H9 (cell line): Measurements from ENCODE around the gene NTMT1. TPM values are rescaled to one million over a fixed set of nuclear protein-coding genes. Genes with fewer than 3 reads are reported as not detected.

Experiments
- DNase-seq: peaks from one replicate; pipeline ENCODE4 v3.0.0-alpha.2; 2017
- H2AFZ ChIP-seq: one replicate; pipeline ENCODE4 v1.6.1; 2013; ENCODE audit warnings: mild to moderate bottlenecking, low read length, control low read depth, moderate library complexity
- H2AK5ac ChIP-seq: 2 replicates; pipeline ENCODE4 v1.6.1; 2013; ENCODE audit warnings: low read length, control low read depth, mixed read lengths; ENCODE audit not compliant: insufficient read length
- H2BK120ac ChIP-seq: one replicate; pipeline ENCODE4 v1.6.1; 2013; ENCODE audit warnings: low read depth, mild to moderate bottlenecking, low read length, control low read depth, inconsistent platforms; ENCODE audit not compliant: poor library complexity, severe bottlenecking
- H2BK12ac ChIP-seq: 2 replicates; pipeline ENCODE4 v1.6.1; 2013; ENCODE audit warnings: low read length, control low read depth, mixed read lengths, low read depth; ENCODE audit not compliant: insufficient read length
- H2BK15ac ChIP-seq: 2 replicates; pipeline ENCODE4 v1.6.1; 2013; ENCODE audit warnings: low read depth, low read length, control low read depth
- H2BK20ac ChIP-seq: one replicate; pipeline ENCODE4 v1.6.1; 2013; ENCODE audit warnings: low read depth, mild to moderate bottlenecking, low read length, control low read depth, inconsistent platforms; ENCODE audit not compliant: poor library complexity, severe bottlenecking
- H2BK5ac ChIP-seq: 2 replicates; pipeline ENCODE4 v1.6.1; 2013; ENCODE audit warnings: low read length, control low read depth, mixed read lengths; ENCODE audit not compliant: insufficient read length
- H3K14ac ChIP-seq: 2 replicates; pipeline ENCODE4 v1.6.1; 2013; ENCODE audit warnings: low read length, control low read depth; ENCODE audit not compliant: insufficient read depth
- H3K18ac ChIP-seq: 2 replicates; pipeline ENCODE4 v1.6.1; 2013; ENCODE audit warnings: low read depth, mild to moderate bottlenecking, mixed read lengths, low read length, control low read depth; ENCODE audit not compliant: insufficient read length
- H3K23ac ChIP-seq: 2 replicates; pipeline ENCODE4 v1.6.1; 2013; ENCODE audit warnings: low read length, control low read depth, mixed read lengths, low read depth; ENCODE audit not compliant: insufficient read length
- H3K23me2 ChIP-seq: 2 replicates; pipeline ENCODE4 v1.6.1; 2013; ENCODE audit warnings: low read depth, mild to moderate bottlenecking, mixed read lengths, low read length, control low read depth; ENCODE audit not compliant: insufficient read length, poor library complexity, severe bottlenecking
- H3K27ac ChIP-seq: 2 replicates; pipeline ENCODE4 v1.5.1; 2013; ENCODE audit warnings: low read length, control low read depth, mixed read lengths, low read depth; ENCODE audit not compliant: insufficient read length
- H3K27me3 ChIP-seq: 2 replicates; pipeline ENCODE4 v1.6.1; 2013; ENCODE audit warnings: low read length, control low read depth, inconsistent platforms; ENCODE audit not compliant: insufficient read depth
- H3K4ac ChIP-seq: 2 replicates; pipeline ENCODE4 v1.6.1; 2013; ENCODE audit warnings: low read depth, mild to moderate bottlenecking, control low read depth, inconsistent platforms, low read length, moderate library complexity
- H3K4me1 ChIP-seq: 2 replicates; pipeline ENCODE4 v1.6.1; 2013; ENCODE audit warnings: low read length, control low read depth, inconsistent platforms; ENCODE audit not compliant: insufficient read depth
- H3K4me2 ChIP-seq: 2 replicates; pipeline ENCODE4 v1.6.1; 2013; ENCODE audit warnings: low read length, control low read depth, mixed read lengths; ENCODE audit not compliant: insufficient read length, insufficient read depth
- H3K56ac ChIP-seq: 2 replicates; pipeline ENCODE4 v1.6.1; 2013; ENCODE audit warnings: low read depth, mild to moderate bottlenecking, mixed read lengths, low read length, control low read depth; ENCODE audit not compliant: insufficient read length
- H3K79me1 ChIP-seq: 2 replicates; pipeline ENCODE4 v1.6.1; 2013; ENCODE audit warnings: low read depth, mild to moderate bottlenecking, moderate library complexity, low read length, control low read depth, inconsistent platforms; ENCODE audit not compliant: insufficient read depth, poor library complexity, severe bottlenecking
- H3K79me2 ChIP-seq: 2 replicates; pipeline ENCODE4 v1.6.1; 2013; ENCODE audit warnings: low read length, control low read depth, inconsistent platforms; ENCODE audit not compliant: insufficient read depth
- H3K9ac ChIP-seq: 2 replicates; pipeline ENCODE4 v1.6.1; 2013; ENCODE audit warnings: low read length, control low read depth, mixed read lengths; ENCODE audit not compliant: insufficient read length; ENCODE audit errors: extremely low read depth
- H3K9me3 ChIP-seq: one replicate; pipeline ENCODE4 v1.6.1; 2013; ENCODE audit warnings: low read depth, low read length, inconsistent platforms; ENCODE audit not compliant: control insufficient read depth
- H3T11ph ChIP-seq: one replicate; pipeline ENCODE4 v1.6.1; 2013; ENCODE audit warnings: mild to moderate bottlenecking, low read length, control low read depth, inconsistent platforms
- H4K20me1 ChIP-seq: one replicate; pipeline ENCODE4 v1.6.1; 2013; ENCODE audit not compliant: control insufficient read depth, insufficient read length, insufficient read depth
- H4K5ac ChIP-seq: 2 replicates; pipeline ENCODE4 v1.6.1; 2013; ENCODE audit warnings: low read depth, mild to moderate bottlenecking, mixed read lengths, low read length, control low read depth; ENCODE audit not compliant: insufficient read length
- H4K8ac ChIP-seq: replicated peaks from 2 replicates; pipeline ENCODE4 v1.6.1; 2013; ENCODE audit warnings: low read length, control low read depth, mixed read lengths, low read depth; ENCODE audit not compliant: insufficient read length
- H4K91ac ChIP-seq: 2 replicates; pipeline ENCODE4 v1.6.1; 2013; ENCODE audit warnings: low read depth, mild to moderate bottlenecking, moderate library complexity, mixed read lengths, low read length, control low read depth; ENCODE audit not compliant: insufficient read length
- H3K27ac Mint-ChIP-seq, 3 experiments: 2 replicates in 2 of 3; 3 replicates in 1 of 3; pipeline ENCODE4 v1.8.0; 2020 to 2021; ENCODE audit warnings: mixed read lengths in 3 of 3, mild to moderate bottlenecking in 1 of 3, moderate library complexity in 1 of 3
- H3K27me3 Mint-ChIP-seq: 2 replicates; pipeline ENCODE4 v1.8.0; 2021; ENCODE audit warnings: low read depth, mild to moderate bottlenecking, moderate library complexity, mixed read lengths
- H3K36me3 Mint-ChIP-seq, 3 experiments: 2 replicates in 2 of 3; 3 replicates in 1 of 3; pipeline ENCODE4 v1.8.0; 2020 to 2021; ENCODE audit warnings: low read depth in 3 of 3, mixed read lengths in 3 of 3; ENCODE audit not compliant: insufficient read depth in 1 of 3
- H3K4me1 Mint-ChIP-seq, 2 experiments: 2 replicates each; pipeline ENCODE4 v1.8.0; 2020; ENCODE audit warnings: mixed read lengths in 2 of 2
- H3K4me3 Mint-ChIP-seq, 2 experiments: 2 replicates in 1 of 2; 3 replicates in 1 of 2; pipeline ENCODE4 v1.8.0; 2020 to 2021; ENCODE audit warnings: mild to moderate bottlenecking in 2 of 2, mixed read lengths in 2 of 2, moderate library complexity in 1 of 2
- H3K9me3 Mint-ChIP-seq, 2 experiments: 2 replicates in 1 of 2; 3 replicates in 1 of 2; pipeline ENCODE4 v1.8.0; 2020; ENCODE audit warnings: mild to moderate bottlenecking in 2 of 2, mixed read lengths in 2 of 2, moderate library complexity in 1 of 2
- WGBS: extraction: QIAGEN DNeasy Blood & Tissue Kit; methylation state at CpG from one replicate; pipeline ENCODE4 v1.1.7; 2013; ENCODE audit warnings: missing lambda C conversion rate, low lambda C conversion rate, mixed read lengths; ENCODE audit not compliant: insufficient read length; ENCODE audit errors: extremely low coverage; 5-methylcytosine and 5-hydroxymethylcytosine counted together
- total RNA-seq: library from RNA; stranded (reverse); gene quantifications from 2 replicates; pipeline ENCODE4 v1.2.1, GENCODE V29; 2021
- TF ChIP-seq, protein P1 (sequence below): fragments of 200-600 bp; sonication (generic); conservative IDR thresholded peaks from 3 replicates; pipeline ENCODE4 v1.8.0; 2021; ENCODE audit warnings: antibody characterized with exemption, mild to moderate bottlenecking

Gene NTMT1
- total RNA-seq, 1 experiment from 2014 or later: 57.9 TPM

DNA sequence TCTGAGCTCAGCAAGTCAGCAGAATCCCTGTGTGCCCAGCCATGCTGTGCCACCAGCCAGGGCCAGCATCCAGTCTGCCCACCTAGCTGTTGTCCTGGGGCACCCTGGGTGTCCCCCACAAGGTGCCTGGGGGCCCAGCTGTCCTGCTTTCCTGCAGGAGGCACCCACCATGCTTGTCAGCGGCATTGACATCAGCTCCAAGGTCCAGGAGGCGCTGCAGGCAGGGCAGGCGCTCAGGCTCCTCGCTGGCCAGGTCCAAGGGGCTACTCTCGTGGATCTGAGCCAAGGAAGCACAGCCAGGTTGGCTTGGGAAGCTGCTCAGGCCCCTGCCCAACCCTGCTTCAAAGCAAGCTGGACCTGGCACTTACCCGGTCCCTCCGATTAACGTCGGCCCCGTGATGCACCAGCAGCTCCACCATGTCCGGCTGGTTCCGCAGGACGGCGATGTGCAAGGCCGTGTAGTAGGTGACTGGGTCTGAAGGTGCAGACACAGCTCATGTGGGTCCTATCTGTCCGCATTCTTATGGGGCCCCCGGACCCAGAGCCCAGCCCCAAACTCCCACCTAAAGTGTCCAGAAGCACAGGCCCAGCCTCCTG is 13.2 kb downstream of the NTMT1 start:
- H3K27ac ChIP-seq: no peak overlapping the region

More for the DNA sequence above, 13.2 kb downstream of the NTMT1 start:
- H3K36me3 Mint-ChIP-seq: peaks cover 16 to 37% (median 35%) of the 10 kb centered on the region in 3 experiments
- no peak overlapping the region for H4K8ac ChIP-seq
- no peak for DNase-seq
- H3K79me2 ChIP-seq: peaks cover 3% of the 10 kb centered on the region; the same call in 1 of the 2 replicates
- no peaks in the 10 kb centered on the region for H3K27me3 ChIP-seq
- H4K5ac ChIP-seq: no peak overlapping the region
- H2BK12ac ChIP-seq: no peak overlapping the region
- H3K4me3 Mint-ChIP-seq: no peak overlapping the region
- H3K4me2 ChIP-seq: no peak overlapping the region
- H4K91ac ChIP-seq: no peak overlapping the region
- no peak overlapping the region for H2BK15ac ChIP-seq
- no peaks in the 10 kb centered on the region for H4K20me1 ChIP-seq
- no peak overlapping the region for H3K56ac ChIP-seq
- H3K9ac ChIP-seq: no peak overlapping the region
- H3K9me3 Mint-ChIP-seq: no peaks in the 10 kb centered on the region; a peak in 1 of 5 replicates
- peaks cover 12% of the 10 kb centered on the region for H3K23me2 ChIP-seq
- no peak overlapping the region for H2BK120ac ChIP-seq
- H3K4me1 Mint-ChIP-seq: peaks cover 7 to 17% of the 10 kb centered on the region in 2 experiments
- H3K9me3 ChIP-seq: no peaks in the 10 kb centered on the region
- H3K14ac ChIP-seq: no peak overlapping the region
- H3K18ac ChIP-seq: no peak overlapping the region
- no peak overlapping the region for H3K27ac Mint-ChIP-seq
- TF ChIP-seq, protein P1, sequence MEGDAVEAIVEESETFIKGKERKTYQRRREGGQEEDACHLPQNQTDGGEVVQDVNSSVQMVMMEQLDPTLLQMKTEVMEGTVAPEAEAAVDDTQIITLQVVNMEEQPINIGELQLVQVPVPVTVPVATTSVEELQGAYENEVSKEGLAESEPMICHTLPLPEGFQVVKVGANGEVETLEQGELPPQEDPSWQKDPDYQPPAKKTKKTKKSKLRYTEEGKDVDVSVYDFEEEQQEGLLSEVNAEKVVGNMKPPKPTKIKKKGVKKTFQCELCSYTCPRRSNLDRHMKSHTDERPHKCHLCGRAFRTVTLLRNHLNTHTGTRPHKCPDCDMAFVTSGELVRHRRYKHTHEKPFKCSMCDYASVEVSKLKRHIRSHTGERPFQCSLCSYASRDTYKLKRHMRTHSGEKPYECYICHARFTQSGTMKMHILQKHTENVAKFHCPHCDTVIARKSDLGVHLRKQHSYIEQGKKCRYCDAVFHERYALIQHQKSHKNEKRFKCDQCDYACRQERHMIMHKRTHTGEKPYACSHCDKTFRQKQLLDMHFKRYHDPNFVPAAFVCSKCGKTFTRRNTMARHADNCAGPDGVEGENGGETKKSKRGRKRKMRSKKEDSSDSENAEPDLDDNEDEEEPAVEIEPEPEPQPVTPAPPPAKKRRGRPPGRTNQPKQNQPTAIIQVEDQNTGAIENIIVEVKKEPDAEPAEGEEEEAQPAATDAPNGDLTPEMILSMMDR: no peak
- no peaks in the 10 kb centered on the region for H3K4me1 ChIP-seq
- no peak overlapping the region for H3K23ac ChIP-seq
- no peak overlapping the region for H2AK5ac ChIP-seq
- H3K4ac ChIP-seq: no peak overlapping the region
- no peak overlapping the region for H2AFZ ChIP-seq
- H3T11ph ChIP-seq: no peak overlapping the region
- WGBS: no CpG with 5 or more reads among the region's 17 CpGs
- no peak overlapping the region for H2BK20ac ChIP-seq
- peaks cover 11% of the 10 kb centered on the region for H3K79me1 ChIP-seq
- peaks cover 2% of the 10 kb centered on the region for H3K27me3 Mint-ChIP-seq
- H2BK5ac ChIP-seq: no peak overlapping the region
